Skeletal muscle satellite cell (primary cell): Measurements from ENCODE around the gene SLC25A26.
"Not testable (repeated sequence)": the region's sequence is repeated elsewhere in the genome, so short reads cannot be mapped to it uniquely, and the experiment has no call there.

Experiments used
- H3K27me3 ChIP-seq: 2 replicates; pipeline ENCODE4 v1.7.0; 2013; ENCODE audit warnings: low read length; ENCODE audit not compliant: control insufficient read depth, insufficient read depth
- H3K36me3 ChIP-seq: 2 replicates; pipeline ENCODE4 v1.7.0; 2013; ENCODE audit warnings: mild to moderate bottlenecking, control low read depth, low read length; ENCODE audit not compliant: insufficient read depth
- H3K4me1 ChIP-seq: 2 replicates; pipeline ENCODE4 v1.7.0; 2013; ENCODE audit warnings: low read length; ENCODE audit not compliant: control insufficient read depth, insufficient read depth
- H3K4me2 ChIP-seq: 2 replicates; pipeline ENCODE4 v1.7.0; 2013; ENCODE audit warnings: mild to moderate bottlenecking, low read length
- H3K4me3 ChIP-seq: 2 replicates; pipeline ENCODE4 v1.7.0; 2013; ENCODE audit warnings: low read length
- H3K9ac ChIP-seq: 2 replicates; pipeline ENCODE4 v1.7.0; 2013; ENCODE audit warnings: mild to moderate bottlenecking, low read depth, low read length, moderate library complexity
- H3K9me3 ChIP-seq: replicated peaks from 2 replicates; pipeline ENCODE4 v1.7.0; 2013; ENCODE audit warnings: mild to moderate bottlenecking, control low read depth, low read length

SLC25A26 gene

GRCh38 chr3:66416556-66417304 is 195.9 kb downstream of the SLC25A26 start:
- H3K4me1 ChIP-seq: peaks cover 18% of the 10 kb centered on the region
- no peaks in the 10 kb centered on the region for H3K9me3 ChIP-seq
- H3K36me3 ChIP-seq: no peaks in the 10 kb centered on the region
- no peak overlapping the region for H3K4me2 ChIP-seq
- H3K4me3 ChIP-seq: no peak overlapping the region
- no peak overlapping the region for H3K9ac ChIP-seq
- no peaks in the 10 kb centered on the region for H3K27me3 ChIP-seq

DNA sequence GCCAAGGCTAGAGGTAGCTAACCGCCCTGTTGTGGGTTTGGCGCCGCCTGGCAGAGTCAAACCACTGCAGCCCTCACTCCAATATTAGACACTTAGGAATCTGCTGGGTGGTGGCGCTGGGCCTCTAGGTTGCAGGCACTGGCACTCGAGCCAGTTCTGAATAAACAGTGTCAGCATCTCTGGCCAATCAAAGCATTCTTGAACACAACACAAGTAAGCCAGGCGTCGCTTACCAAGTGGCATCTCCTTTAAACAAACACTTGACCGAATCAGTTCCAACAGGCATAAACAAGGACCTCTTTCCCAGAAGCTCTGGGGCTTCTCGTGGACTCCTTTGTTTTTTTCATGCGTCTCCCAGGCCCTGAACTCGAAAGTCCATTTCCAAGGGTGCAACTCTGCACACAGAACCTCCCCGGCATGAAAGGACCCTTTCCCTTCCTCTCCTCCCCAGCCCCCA is 197.7 kb downstream of the SLC25A26 start:
- H3K4me2 ChIP-seq: no peak overlapping the region
- H3K4me3 ChIP-seq: no peak overlapping the region
- no peaks in the 10 kb centered on the region for H3K36me3 ChIP-seq
- H3K27me3 ChIP-seq: no peaks in the 10 kb centered on the region
- peaks cover 8% of the 10 kb centered on the region for H3K4me1 ChIP-seq
- no peaks in the 10 kb centered on the region for H3K9me3 ChIP-seq
- no peak overlapping the region for H3K9ac ChIP-seq

GRCh38 chr3:66419036-66419435 is 198.2 kb downstream of the SLC25A26 start:
- Histone ChIP-seq H3K9me3 (no peaks in the 10 kb centered on the region), H3K4me3 (no peak overlapping the region), H3K9ac (no peak overlapping the region), H3K4me2 (no peak overlapping the region), H3K4me1 (peaks cover 7% of the 10 kb centered on the region), H3K27me3 (no peaks in the 10 kb centered on the region), H3K36me3 (no peaks in the 10 kb centered on the region)

- not testable (repeated sequence) for H3K27me3 ChIP-seq, H3K4me3 ChIP-seq, H3K9ac ChIP-seq, H3K4me2 ChIP-seq, H3K36me3 ChIP-seq, H3K9me3 ChIP-seq
- H3K4me1 ChIP-seq: peaks cover 10% of the 10 kb centered on the region
Observed at GRCh38 chr3:66421144-66421543, 200.3 kb downstream of the SLC25A26 start.

DNA sequence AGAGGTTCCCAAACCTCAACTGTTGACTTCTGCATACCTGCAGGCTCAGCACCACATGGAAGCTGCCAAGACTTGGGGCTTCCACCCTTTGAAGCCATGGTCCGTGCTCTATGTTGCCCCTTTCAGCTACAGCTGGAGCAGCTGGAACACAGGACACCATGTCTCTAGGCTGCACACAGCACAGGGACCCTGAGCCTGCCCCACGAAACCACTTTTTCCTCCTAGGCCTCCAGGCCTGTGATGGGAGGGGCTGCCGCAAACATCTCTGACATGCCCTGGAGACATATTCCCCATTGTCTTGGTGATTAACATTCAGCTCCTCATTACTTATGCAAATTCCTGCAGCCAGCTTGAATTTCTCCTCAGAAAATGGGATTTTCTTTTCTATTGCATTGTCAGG is 201.1 kb downstream of the SLC25A26 start:
- H3K4me2 ChIP-seq, H3K4me3 ChIP-seq, H3K36me3 ChIP-seq, H3K9ac ChIP-seq, H3K9me3 ChIP-seq, H3K27me3 ChIP-seq: not testable (repeated sequence)
- peaks cover 10% of the 10 kb centered on the region for H3K4me1 ChIP-seq

GRCh38 chr3:66423791-66424190 is 203.0 kb downstream of the SLC25A26 start:
- peaks cover 17% of the 10 kb centered on the region for H3K4me1 ChIP-seq

DNA sequence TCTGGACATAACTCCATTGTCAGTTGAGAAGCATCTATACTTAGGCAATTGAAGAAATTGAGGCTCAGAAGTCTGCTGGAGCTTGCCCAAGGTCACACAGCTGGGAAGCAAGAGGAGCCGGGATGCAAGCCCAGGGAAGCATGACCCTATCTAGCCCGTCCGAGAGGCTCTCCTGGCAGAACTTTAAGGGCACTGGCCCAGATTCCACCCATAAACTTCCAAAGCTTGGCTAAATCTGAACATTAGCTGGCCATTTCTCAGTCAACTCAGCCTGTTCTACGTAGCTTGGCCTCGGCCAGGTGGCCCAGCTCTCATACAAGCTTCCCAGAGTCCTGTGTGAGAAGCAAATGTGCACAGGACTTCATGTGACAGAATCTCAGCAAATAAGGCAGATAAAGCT is 204.2 kb downstream of the SLC25A26 start:
- Histone ChIP-seq H3K36me3 (no peaks in the 10 kb centered on the region), H3K4me1 (peaks cover 24% of the 10 kb centered on the region), H3K9me3 (no peaks in the 10 kb centered on the region)

More at GRCh38 chr3:66423791-66424190, 203.0 kb downstream of the SLC25A26 start:
- no peak overlapping the region for H3K9ac ChIP-seq
- H3K4me2 ChIP-seq: peak overlapping the region; percentile 34
- no peaks in the 10 kb centered on the region for H3K27me3 ChIP-seq
- no peaks in the 10 kb centered on the region for H3K36me3 ChIP-seq
- no peak overlapping the region for H3K4me3 ChIP-seq
- no peaks in the 10 kb centered on the region for H3K9me3 ChIP-seq

GRCh38 chr3:66425576-66426114 is 204.8 kb downstream of the SLC25A26 start:
- Histone ChIP-seq H3K4me2 (no peak overlapping the region), H3K27me3 (no peaks in the 10 kb centered on the region), H3K4me1 (peaks cover 24% of the 10 kb centered on the region), H3K36me3 (no peaks in the 10 kb centered on the region), H3K9me3 (no peaks in the 10 kb centered on the region), H3K4me3 (no peak overlapping the region), H3K9ac (no peak overlapping the region)

More for the DNA sequence above, 204.2 kb downstream of the SLC25A26 start:
- Histone ChIP-seq H3K4me2 (no peak overlapping the region), H3K9ac (no peak overlapping the region), H3K27me3 (no peaks in the 10 kb centered on the region), H3K4me3 (no peak overlapping the region)

DNA sequence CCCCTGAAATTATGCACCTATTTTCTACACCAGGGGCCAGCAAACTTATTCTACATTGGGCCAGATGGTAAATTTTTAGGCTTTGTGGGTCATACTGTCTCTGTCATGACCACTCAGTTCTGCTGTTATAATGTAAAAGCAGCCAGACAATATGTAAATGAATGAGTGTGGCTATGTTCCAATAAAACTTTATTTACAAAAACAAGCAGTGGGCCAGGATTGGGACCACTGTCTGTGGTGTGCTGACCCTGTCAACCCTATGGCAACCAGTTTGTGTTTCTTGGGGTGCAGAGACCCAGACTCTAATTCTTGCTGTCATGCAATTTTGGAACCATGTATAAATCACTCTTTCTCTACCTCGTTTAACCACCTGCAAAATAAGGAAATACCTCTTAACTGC is 205.3 kb downstream of the SLC25A26 start:
- Histone ChIP-seq H3K36me3 (no peaks in the 10 kb centered on the region), H3K4me1 (peaks cover 27% of the 10 kb centered on the region), H3K4me2 (no peak overlapping the region), H3K9ac (no peak overlapping the region), H3K9me3 (no peaks in the 10 kb centered on the region), H3K4me3 (no peak overlapping the region), H3K27me3 (no peaks in the 10 kb centered on the region)

DNA sequence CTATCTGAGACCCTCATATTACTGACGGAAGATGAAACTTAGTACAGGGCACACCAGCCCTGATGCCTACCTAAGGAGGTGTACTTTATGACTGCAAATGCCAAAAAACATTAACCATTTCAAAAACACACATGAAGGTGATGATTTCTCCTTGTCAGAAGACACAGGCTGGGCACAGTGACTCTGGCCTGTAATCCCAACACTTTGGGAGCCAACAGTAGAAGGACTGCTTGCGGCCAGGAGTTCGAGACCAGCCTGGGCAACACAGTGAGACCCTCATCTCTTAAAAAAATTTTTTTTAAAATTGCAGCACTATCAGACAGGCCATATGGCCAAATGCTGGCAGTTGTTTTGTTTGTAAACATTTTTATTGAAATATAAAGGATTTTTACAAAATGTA is 206.6 kb downstream of the SLC25A26 start:
- Histone ChIP-seq H3K9ac (no peak overlapping the region), H3K4me1 (peaks cover 33% of the 10 kb centered on the region), H3K36me3 (no peaks in the 10 kb centered on the region), H3K9me3 (no peaks in the 10 kb centered on the region), H3K4me2 (no peak overlapping the region), H3K4me3 (no peak overlapping the region), H3K27me3 (no peaks in the 10 kb centered on the region)

- peaks cover 33% of the 10 kb centered on the region for H3K4me1 ChIP-seq
- H3K9me3 ChIP-seq: no peaks in the 10 kb centered on the region
- H3K4me3 ChIP-seq: no peak overlapping the region
- no peaks in the 10 kb centered on the region for H3K36me3 ChIP-seq
- peak overlapping the region; percentile 37 for H3K9ac ChIP-seq
- H3K27me3 ChIP-seq: no peaks in the 10 kb centered on the region
- peak overlapping the region; percentile 69 for H3K4me2 ChIP-seq
Observed at GRCh38 chr3:66427951-66428474, 207.2 kb downstream of the SLC25A26 start.
